GM23338 (cell line): Measurements from ENCODE around the gene STIM2. TPM values are rescaled to one million over a fixed set of nuclear protein-coding genes. Genes with fewer than 3 reads are reported as not detected.
A peak's percentile ranks its signal among the peaks of the same experiment; 100 is the strongest.

Experiments
- ATAC-seq: fragments of 200-7000 bp; cut with Tn5 transposase; 3 replicates; pipeline ENCODE4 v1.9.1; 2020
- DNase-seq: peaks from one replicate; pipeline ENCODE4 v3.0.0-alpha.2; 2015; ENCODE audit warnings: low spot score
- H2AFZ ChIP-seq: fragments of 200-600 bp; sonication (generic); 2 replicates; pipeline ENCODE4 v1.8.0; 2016; ENCODE audit warnings: antibody characterized with exemption, mild to moderate bottlenecking, moderate library complexity
- H3F3A ChIP-seq: fragments of 200-600 bp; sonication (generic); replicated peaks from 2 replicates; pipeline ENCODE4 v1.8.0; 2017; ENCODE audit warnings: antibody characterized with exemption, mixed run types, low read depth
- H3K27ac ChIP-seq: fragments of 200-600 bp; sonication (generic); 2 replicates; pipeline ENCODE4 v1.6.1; 2016; ENCODE audit warnings: low read depth
- H3K27me3 ChIP-seq: fragments of 200-600 bp; sonication (generic); 2 replicates; pipeline ENCODE4 v1.8.0; 2016; ENCODE audit warnings: mild to moderate bottlenecking, mixed run types, moderate library complexity; ENCODE audit not compliant: insufficient read depth
- H3K36me3 ChIP-seq: fragments of 200-600 bp; sonication (generic); 2 replicates; pipeline ENCODE4 v1.8.0; 2016; ENCODE audit warnings: mild to moderate bottlenecking; ENCODE audit not compliant: insufficient read depth
- H3K4me1 ChIP-seq: fragments of 200-600 bp; sonication (generic); 2 replicates; pipeline ENCODE4 v1.8.0; 2016; ENCODE audit warnings: mild to moderate bottlenecking, moderate library complexity; ENCODE audit not compliant: insufficient read depth
- H3K4me2 ChIP-seq: fragments of 200-600 bp; sonication (generic); 2 replicates; pipeline ENCODE4 v1.7.1; 2017; ENCODE audit warnings: mixed run types
- H3K4me3 ChIP-seq: fragments of 200-600 bp; sonication (generic); 2 replicates; pipeline ENCODE4 v1.6.1; 2016; ENCODE audit warnings: mixed run types
- H3K79me2 ChIP-seq: fragments of 200-600 bp; sonication (generic); replicated peaks from 2 replicates; pipeline ENCODE4 v1.8.0; 2017; ENCODE audit warnings: mild to moderate bottlenecking; ENCODE audit not compliant: insufficient read depth
- H3K9me2 ChIP-seq: fragments of 200-600 bp; sonication (generic); 2 replicates; pipeline ENCODE4 v1.8.0; 2017; ENCODE audit not compliant: insufficient read depth
- H4K20me1 ChIP-seq: fragments of 200-600 bp; sonication (generic); replicated peaks from 2 replicates; pipeline ENCODE4 v1.8.0; 2017; ENCODE audit warnings: mild to moderate bottlenecking; ENCODE audit not compliant: insufficient read depth
- H3K27ac Mint-ChIP-seq: 2 replicates; pipeline ENCODE4 v1.8.0; 2020; ENCODE audit warnings: inconsistent platforms, mild to moderate bottlenecking, moderate library complexity, mixed read lengths
- H3K27me3 Mint-ChIP-seq: 3 replicates; pipeline ENCODE4 v1.8.0; 2022; ENCODE audit warnings: low read depth, mild to moderate bottlenecking, moderate library complexity, mixed read lengths, inconsistent platforms; ENCODE audit not compliant: insufficient read depth, poor library complexity
- H3K36me3 Mint-ChIP-seq: 3 replicates; pipeline ENCODE4 v1.8.0; 2021; ENCODE audit warnings: low read depth, mild to moderate bottlenecking, inconsistent platforms, moderate library complexity, mixed read lengths
- H3K4me1 Mint-ChIP-seq: 3 replicates; pipeline ENCODE4 v1.8.0; 2020; ENCODE audit warnings: mild to moderate bottlenecking, inconsistent platforms, mixed read lengths
- H3K4me3 Mint-ChIP-seq: 3 replicates; pipeline ENCODE4 v1.8.0; 2021; ENCODE audit warnings: moderate library complexity, mild to moderate bottlenecking, inconsistent platforms, mixed read lengths
- H3K9me3 Mint-ChIP-seq: 3 replicates; pipeline ENCODE4 v1.8.0; 2020; ENCODE audit warnings: moderate library complexity, mild to moderate bottlenecking, inconsistent platforms, mixed read lengths
- CREB1 ChIP-seq: fragments of 250-450 bp; sonication (Bioruptor Pico); IDR thresholded peaks from 2 replicates; pipeline ENCODE4 v1.5.0; 2020; ENCODE audit warnings: low read depth, mild to moderate bottlenecking, moderate library complexity
- EZH2 ChIP-seq: fragments of 200-600 bp; sonication (generic); IDR thresholded peaks from one replicate; pipeline ENCODE4 v1.8.0; 2017; ENCODE audit warnings: antibody characterized with exemption, mild to moderate bottlenecking, low read depth; ENCODE audit not compliant: unreplicated experiment
- EZH2phosphoT487 ChIP-seq: fragments of 200-600 bp; sonication (generic); IDR thresholded peaks from one replicate; pipeline ENCODE4 v1.8.1; 2018; ENCODE audit warnings: antibody characterized with exemption; ENCODE audit not compliant: unreplicated experiment
- JUNB ChIP-seq: IDR thresholded peaks from one replicate; pipeline ENCODE4 v1.6.1; 2016; ENCODE audit warnings: antibody characterized with exemption; ENCODE audit not compliant: unreplicated experiment
- NANOG ChIP-seq: IDR thresholded peaks from 2 replicates; pipeline ENCODE4 v1.6.1; 2016; ENCODE audit warnings: antibody characterized with exemption, borderline replicate concordance
- POLR2AphosphoS5 ChIP-seq: IDR thresholded peaks from 2 replicates; pipeline ENCODE4 v1.6.1; 2016; ENCODE audit warnings: antibody characterized with exemption, low read depth
- STAT1 ChIP-seq: IDR thresholded peaks from one replicate; pipeline ENCODE4 v1.6.1; 2016; ENCODE audit warnings: antibody characterized with exemption; ENCODE audit not compliant: unreplicated experiment
- ZNF114 ChIP-seq: fragments of 250-450 bp; sonication (Bioruptor Pico); IDR thresholded peaks from 2 replicates; pipeline ENCODE4 v1.5.0; 2020; ENCODE audit warnings: mild to moderate bottlenecking, moderate library complexity
- ZNF331 ChIP-seq: fragments of 250-450 bp; sonication (Bioruptor Pico); IDR thresholded peaks from 2 replicates; pipeline ENCODE4 v1.5.0; 2020; ENCODE audit warnings: low read depth, mild to moderate bottlenecking, moderate library complexity
- polyA plus RNA-seq: library from polyadenylated mRNA; unstranded; fragments of >200 nt; fragmentation: Nextera tagmentation; extraction: Ambion mirVana; gene quantifications from 2 replicates; pipeline ENCODE4 v1.2.1, GENCODE V29; 2016
- total RNA-seq: library from RNA; depleted of rRNA; stranded (reverse); fragments of >200 nt; shearing (Covaris generic); gene quantifications from 2 replicates; pipeline ENCODE4 v1.2.3, GENCODE V29; 2014
- TF ChIP-seq, protein P1 (sequence below): IDR thresholded peaks from one replicate; pipeline ENCODE4 v1.6.1; 2018; ENCODE audit warnings: antibody characterized with exemption; ENCODE audit not compliant: unreplicated experiment
- TF ChIP-seq, protein P2 (sequence below), 2 experiments: fragments of 200-600 bp in 1 of 2; sonication (generic) in 1 of 2; conservative IDR thresholded peaks; 2 replicates each; pipeline versions ENCODE4 v1.5.1 to v1.6.1; 2016 to 2017; ENCODE audit warnings: antibody characterized with exemption in 2 of 2, low read depth in 2 of 2, mild to moderate bottlenecking in 2 of 2, moderate library complexity in 1 of 2
- TF ChIP-seq, protein P3 (sequence below): IDR thresholded peaks from 2 replicates; pipeline ENCODE4 v1.6.1; 2016; ENCODE audit warnings: antibody characterized with exemption
- TF ChIP-seq, protein P4 (sequence below): fragments of 250-450 bp; sonication (Bioruptor Pico); IDR thresholded peaks from 2 replicates; pipeline ENCODE4 v1.5.0; 2020; ENCODE audit warnings: mild to moderate bottlenecking, moderate library complexity

The STIM2 gene
- total and polyA plus RNA-seq, 2 experiments from 2014 or later = 13.1 to 17.8 TPM

DNA sequence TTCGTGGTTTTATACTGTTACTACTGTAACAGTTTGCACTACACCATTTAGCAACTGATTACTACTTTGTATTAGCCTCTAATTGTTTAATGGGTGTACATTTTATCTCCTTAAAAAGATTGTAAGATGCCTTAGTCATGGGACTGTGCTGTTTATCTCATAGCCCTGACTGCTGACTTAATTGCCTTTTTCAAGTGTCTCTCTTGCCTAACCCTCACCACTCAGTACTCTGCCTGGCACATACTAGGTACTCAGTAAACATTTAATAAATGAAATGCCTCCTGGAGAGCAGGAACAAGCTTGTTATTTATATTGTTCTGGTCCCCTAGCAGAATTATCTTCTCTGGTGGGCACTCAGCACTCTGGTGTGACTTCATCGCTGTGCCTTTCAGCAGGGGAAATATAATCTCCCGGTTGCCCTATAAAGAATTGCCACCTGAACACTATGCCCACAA, 1.7 kb upstream of the STIM2 start:
- DNase-seq (no peak), ATAC-seq (no peak)
- H3K36me3 ChIP-seq = no peaks in the 10 kb centered on the region
- no peak overlapping the region for H2AFZ ChIP-seq
- H3K27me3 ChIP-seq = peaks cover 20% of the 10 kb centered on the region
- no peak overlapping the region for H3K27ac ChIP-seq
- H3K79me2 ChIP-seq = peaks cover 22% of the 10 kb centered on the region
- no peaks in the 10 kb centered on the region; the same call in 2 of the 3 replicates for H3K36me3 Mint-ChIP-seq
- H3K4me3 ChIP-seq = peak overlapping the region; percentile 88
- H3K9me2 ChIP-seq = no peaks in the 10 kb centered on the region
- H3K27me3 Mint-ChIP-seq = peaks cover 6% of the 10 kb centered on the region
- peaks cover 27% of the 10 kb centered on the region for H3K4me1 ChIP-seq
- peaks cover 10% of the 10 kb centered on the region for H3F3A ChIP-seq
- H3K27ac Mint-ChIP-seq = no peak overlapping the region
- peak overlapping the region; percentile 77 for H3K4me3 Mint-ChIP-seq
- peaks cover 17% of the 10 kb centered on the region for H4K20me1 ChIP-seq
- peak overlapping the region; percentile 100 for H3K4me2 ChIP-seq
- H3K4me1 Mint-ChIP-seq = peaks cover 51% of the 10 kb centered on the region
- no peaks in the 10 kb centered on the region for H3K9me3 Mint-ChIP-seq
- no peak for TF ChIP-seq ZNF331
- TF ChIP-seq CREB1 (CRISPR knock-in tag) = no peak
- no peak for TF ChIP-seq STAT1
- TF ChIP-seq, protein P1, sequence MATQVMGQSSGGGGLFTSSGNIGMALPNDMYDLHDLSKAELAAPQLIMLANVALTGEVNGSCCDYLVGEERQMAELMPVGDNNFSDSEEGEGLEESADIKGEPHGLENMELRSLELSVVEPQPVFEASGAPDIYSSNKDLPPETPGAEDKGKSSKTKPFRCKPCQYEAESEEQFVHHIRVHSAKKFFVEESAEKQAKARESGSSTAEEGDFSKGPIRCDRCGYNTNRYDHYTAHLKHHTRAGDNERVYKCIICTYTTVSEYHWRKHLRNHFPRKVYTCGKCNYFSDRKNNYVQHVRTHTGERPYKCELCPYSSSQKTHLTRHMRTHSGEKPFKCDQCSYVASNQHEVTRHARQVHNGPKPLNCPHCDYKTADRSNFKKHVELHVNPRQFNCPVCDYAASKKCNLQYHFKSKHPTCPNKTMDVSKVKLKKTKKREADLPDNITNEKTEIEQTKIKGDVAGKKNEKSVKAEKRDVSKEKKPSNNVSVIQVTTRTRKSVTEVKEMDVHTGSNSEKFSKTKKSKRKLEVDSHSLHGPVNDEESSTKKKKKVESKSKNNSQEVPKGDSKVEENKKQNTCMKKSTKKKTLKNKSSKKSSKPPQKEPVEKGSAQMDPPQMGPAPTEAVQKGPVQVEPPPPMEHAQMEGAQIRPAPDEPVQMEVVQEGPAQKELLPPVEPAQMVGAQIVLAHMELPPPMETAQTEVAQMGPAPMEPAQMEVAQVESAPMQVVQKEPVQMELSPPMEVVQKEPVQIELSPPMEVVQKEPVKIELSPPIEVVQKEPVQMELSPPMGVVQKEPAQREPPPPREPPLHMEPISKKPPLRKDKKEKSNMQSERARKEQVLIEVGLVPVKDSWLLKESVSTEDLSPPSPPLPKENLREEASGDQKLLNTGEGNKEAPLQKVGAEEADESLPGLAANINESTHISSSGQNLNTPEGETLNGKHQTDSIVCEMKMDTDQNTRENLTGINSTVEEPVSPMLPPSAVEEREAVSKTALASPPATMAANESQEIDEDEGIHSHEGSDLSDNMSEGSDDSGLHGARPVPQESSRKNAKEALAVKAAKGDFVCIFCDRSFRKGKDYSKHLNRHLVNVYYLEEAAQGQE = no peak
- TF ChIP-seq, protein P2, sequence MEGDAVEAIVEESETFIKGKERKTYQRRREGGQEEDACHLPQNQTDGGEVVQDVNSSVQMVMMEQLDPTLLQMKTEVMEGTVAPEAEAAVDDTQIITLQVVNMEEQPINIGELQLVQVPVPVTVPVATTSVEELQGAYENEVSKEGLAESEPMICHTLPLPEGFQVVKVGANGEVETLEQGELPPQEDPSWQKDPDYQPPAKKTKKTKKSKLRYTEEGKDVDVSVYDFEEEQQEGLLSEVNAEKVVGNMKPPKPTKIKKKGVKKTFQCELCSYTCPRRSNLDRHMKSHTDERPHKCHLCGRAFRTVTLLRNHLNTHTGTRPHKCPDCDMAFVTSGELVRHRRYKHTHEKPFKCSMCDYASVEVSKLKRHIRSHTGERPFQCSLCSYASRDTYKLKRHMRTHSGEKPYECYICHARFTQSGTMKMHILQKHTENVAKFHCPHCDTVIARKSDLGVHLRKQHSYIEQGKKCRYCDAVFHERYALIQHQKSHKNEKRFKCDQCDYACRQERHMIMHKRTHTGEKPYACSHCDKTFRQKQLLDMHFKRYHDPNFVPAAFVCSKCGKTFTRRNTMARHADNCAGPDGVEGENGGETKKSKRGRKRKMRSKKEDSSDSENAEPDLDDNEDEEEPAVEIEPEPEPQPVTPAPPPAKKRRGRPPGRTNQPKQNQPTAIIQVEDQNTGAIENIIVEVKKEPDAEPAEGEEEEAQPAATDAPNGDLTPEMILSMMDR (conservative IDR thresholded peaks at IDR 0.05; ENCODE audit: low read depth in 2 of 2) = no peak
- TF ChIP-seq JUNB = no peak
- TF ChIP-seq EZH2phosphoT487 = no peak
- TF ChIP-seq, protein P3, sequence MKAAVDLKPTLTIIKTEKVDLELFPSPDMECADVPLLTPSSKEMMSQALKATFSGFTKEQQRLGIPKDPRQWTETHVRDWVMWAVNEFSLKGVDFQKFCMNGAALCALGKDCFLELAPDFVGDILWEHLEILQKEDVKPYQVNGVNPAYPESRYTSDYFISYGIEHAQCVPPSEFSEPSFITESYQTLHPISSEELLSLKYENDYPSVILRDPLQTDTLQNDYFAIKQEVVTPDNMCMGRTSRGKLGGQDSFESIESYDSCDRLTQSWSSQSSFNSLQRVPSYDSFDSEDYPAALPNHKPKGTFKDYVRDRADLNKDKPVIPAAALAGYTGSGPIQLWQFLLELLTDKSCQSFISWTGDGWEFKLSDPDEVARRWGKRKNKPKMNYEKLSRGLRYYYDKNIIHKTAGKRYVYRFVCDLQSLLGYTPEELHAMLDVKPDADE = no peak
- TF ChIP-seq POLR2AphosphoS5 = no peak
- TF ChIP-seq, protein P4, sequence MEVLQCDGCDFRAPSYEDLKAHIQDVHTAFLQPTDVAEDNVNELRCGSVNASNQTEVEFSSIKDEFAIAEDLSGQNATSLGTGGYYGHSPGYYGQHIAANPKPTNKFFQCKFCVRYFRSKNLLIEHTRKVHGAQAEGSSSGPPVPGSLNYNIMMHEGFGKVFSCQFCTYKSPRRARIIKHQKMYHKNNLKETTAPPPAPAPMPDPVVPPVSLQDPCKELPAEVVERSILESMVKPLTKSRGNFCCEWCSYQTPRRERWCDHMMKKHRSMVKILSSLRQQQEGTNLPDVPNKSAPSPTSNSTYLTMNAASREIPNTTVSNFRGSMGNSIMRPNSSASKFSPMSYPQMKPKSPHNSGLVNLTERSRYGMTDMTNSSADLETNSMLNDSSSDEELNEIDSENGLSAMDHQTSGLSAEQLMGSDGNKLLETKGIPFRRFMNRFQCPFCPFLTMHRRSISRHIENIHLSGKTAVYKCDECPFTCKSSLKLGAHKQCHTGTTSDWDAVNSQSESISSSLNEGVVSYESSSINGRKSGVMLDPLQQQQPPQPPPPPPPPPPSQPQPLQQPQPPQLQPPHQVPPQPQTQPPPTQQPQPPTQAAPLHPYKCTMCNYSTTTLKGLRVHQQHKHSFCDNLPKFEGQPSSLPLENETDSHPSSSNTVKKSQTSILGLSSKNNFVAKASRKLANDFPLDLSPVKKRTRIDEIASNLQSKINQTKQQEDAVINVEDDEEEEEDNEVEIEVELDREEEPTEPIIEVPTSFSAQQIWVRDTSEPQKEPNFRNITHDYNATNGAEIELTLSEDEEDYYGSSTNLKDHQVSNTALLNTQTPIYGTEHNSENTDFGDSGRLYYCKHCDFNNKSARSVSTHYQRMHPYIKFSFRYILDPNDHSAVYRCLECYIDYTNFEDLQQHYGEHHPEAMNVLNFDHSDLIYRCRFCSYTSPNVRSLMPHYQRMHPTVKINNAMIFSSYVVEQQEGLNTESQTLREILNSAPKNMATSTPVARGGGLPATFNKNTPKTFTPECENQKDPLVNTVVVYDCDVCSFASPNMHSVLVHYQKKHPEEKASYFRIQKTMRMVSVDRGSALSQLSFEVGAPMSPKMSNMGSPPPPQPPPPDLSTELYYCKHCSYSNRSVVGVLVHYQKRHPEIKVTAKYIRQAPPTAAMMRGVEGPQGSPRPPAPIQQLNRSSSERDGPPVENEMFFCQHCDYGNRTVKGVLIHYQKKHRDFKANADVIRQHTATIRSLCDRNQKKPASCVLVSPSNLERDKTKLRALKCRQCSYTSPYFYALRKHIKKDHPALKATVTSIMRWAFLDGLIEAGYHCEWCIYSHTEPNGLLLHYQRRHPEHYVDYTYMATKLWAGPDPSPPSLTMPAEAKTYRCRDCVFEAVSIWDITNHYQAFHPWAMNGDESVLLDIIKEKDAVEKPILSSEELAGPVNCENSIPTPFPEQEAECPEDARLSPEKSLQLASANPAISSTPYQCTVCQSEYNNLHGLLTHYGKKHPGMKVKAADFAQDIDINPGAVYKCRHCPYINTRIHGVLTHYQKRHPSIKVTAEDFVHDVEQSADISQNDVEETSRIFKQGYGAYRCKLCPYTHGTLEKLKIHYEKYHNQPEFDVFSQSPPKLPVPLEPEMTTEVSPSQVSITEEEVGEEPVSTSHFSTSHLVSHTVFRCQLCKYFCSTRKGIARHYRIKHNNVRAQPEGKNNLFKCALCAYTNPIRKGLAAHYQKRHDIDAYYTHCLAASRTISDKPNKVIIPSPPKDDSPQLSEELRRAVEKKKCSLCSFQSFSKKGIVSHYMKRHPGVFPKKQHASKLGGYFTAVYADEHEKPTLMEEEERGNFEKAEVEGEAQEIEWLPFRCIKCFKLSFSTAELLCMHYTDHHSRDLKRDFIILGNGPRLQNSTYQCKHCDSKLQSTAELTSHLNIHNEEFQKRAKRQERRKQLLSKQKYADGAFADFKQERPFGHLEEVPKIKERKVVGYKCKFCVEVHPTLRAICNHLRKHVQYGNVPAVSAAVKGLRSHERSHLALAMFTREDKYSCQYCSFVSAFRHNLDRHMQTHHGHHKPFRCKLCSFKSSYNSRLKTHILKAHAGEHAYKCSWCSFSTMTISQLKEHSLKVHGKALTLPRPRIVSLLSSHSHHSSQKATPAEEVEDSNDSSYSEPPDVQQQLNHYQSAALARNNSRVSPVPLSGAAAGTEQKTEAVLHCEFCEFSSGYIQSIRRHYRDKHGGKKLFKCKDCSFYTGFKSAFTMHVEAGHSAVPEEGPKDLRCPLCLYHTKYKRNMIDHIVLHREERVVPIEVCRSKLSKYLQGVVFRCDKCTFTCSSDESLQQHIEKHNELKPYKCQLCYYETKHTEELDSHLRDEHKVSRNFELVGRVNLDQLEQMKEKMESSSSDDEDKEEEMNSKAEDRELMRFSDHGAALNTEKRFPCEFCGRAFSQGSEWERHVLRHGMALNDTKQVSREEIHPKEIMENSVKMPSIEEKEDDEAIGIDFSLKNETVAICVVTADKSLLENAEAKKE (CRISPR knock-in tag) = no peak
- no peak for TF ChIP-seq EZH2
- TF ChIP-seq ZNF114 (CRISPR knock-in tag) = no peak
- TF ChIP-seq NANOG = no peak
